Measurements from ENCODE around the gene CACFD1. TPM values are rescaled to one million over a fixed set of nuclear protein-coding genes. Genes with fewer than 3 reads are reported as not detected.

CACFD1 gene
- total RNA-seq, 1 donor from 2014 or later: 9.1 TPM

GRCh38 chr9:133426011-133426410 is 33.8 kb upstream of the CACFD1 start:
- Histone ChIP-seq H3K27ac (no peak overlapping the region), H3K4me3 (no peak overlapping the region), H3K4me1 (peaks cover 8% of the 10 kb centered on the region), H3K36me3 (no peaks in the 10 kb centered on the region), H3K27me3 (no peaks in the 10 kb centered on the region), H3K9me3 (no peaks in the 10 kb centered on the region)
- no peak for DNase-seq (ENCODE audit: extremely low spot score in 2 of 2)
- intact Hi-C loops (cut with DNase I): no loop called here
- TF ChIP-seq POLR2AphosphoS5 (IDR thresholded peaks at IDR 0.05; ENCODE audit: insufficient read depth in 1 of 2, low read depth in 1 of 2) (no peak), POLR2A (IDR thresholded peaks at IDR 0.05) (no peak), CTCF (IDR thresholded peaks at IDR 0.05) (no peak)

GRCh38 chr9:133427658-133428348 is 32.0 kb upstream of the CACFD1 start:
- no peaks in the 10 kb centered on the region for H3K27me3 ChIP-seq
- intact Hi-C loops (cut with DNase I): no loop called here
- H3K4me3 ChIP-seq: peak overlapping the region in 1 of 2 donors; percentile 40
- no peaks in the 10 kb centered on the region for H3K36me3 ChIP-seq
- H3K4me1 ChIP-seq: peaks cover 8% of the 10 kb centered on the region
- no peak overlapping the region for H3K27ac ChIP-seq
- TF ChIP-seq POLR2AphosphoS5 (IDR thresholded peaks at IDR 0.05; ENCODE audit: insufficient read depth in 1 of 2, low read depth in 1 of 2) (no peak), CTCF (IDR thresholded peaks at IDR 0.05) (no peak), POLR2A (IDR thresholded peaks at IDR 0.05) (no peak)
- DNase-seq (ENCODE audit: extremely low spot score in 2 of 2): no peak
- no peaks in the 10 kb centered on the region for H3K9me3 ChIP-seq

GRCh38 chr9:133428617-133429101 is 31.1 kb upstream of the CACFD1 start:
- Histone ChIP-seq H3K36me3 (no peaks in the 10 kb centered on the region), H3K9me3 (no peaks in the 10 kb centered on the region), H3K4me1 (peaks cover 8% of the 10 kb centered on the region), H3K27me3 (no peaks in the 10 kb centered on the region), H3K27ac (no peak overlapping the region), H3K4me3 (peak overlapping the region; percentile 25 to 40)
- TF ChIP-seq CTCF (IDR thresholded peaks at IDR 0.05) (no peak), POLR2AphosphoS5 (IDR thresholded peaks at IDR 0.05; ENCODE audit: insufficient read depth in 1 of 2, low read depth in 1 of 2) (no peak), POLR2A (IDR thresholded peaks at IDR 0.05) (no peak)
- DNase-seq (ENCODE audit: extremely low spot score in 2 of 2): no peak
- intact Hi-C loops (cut with DNase I): no loop called here

GRCh38 chr9:133429214-133429613 is 30.6 kb upstream of the CACFD1 start:
- no peak for TF ChIP-seq POLR2A (IDR thresholded peaks at IDR 0.05)
- no peak for TF ChIP-seq CTCF (IDR thresholded peaks at IDR 0.05)
- no peak for TF ChIP-seq POLR2AphosphoS5 (IDR thresholded peaks at IDR 0.05; ENCODE audit: insufficient read depth in 1 of 2, low read depth in 1 of 2)
- Histone ChIP-seq H3K4me1 (peaks cover 8% of the 10 kb centered on the region), H3K4me3 (peak overlapping the region; percentile 25 to 40), H3K27me3 (no peaks in the 10 kb centered on the region), H3K9me3 (no peaks in the 10 kb centered on the region), H3K27ac (no peak overlapping the region), H3K36me3 (no peaks in the 10 kb centered on the region)
- intact Hi-C loops (cut with DNase I): no loop called here
- DNase-seq (ENCODE audit: extremely low spot score in 2 of 2): no peak

GRCh38 chr9:133429641-133430161 is 30.1 kb upstream of the CACFD1 start:
- TF ChIP-seq CTCF (IDR thresholded peaks at IDR 0.05) (no peak), POLR2AphosphoS5 (IDR thresholded peaks at IDR 0.05; ENCODE audit: insufficient read depth in 1 of 2, low read depth in 1 of 2) (no peak), POLR2A (IDR thresholded peaks at IDR 0.05) (no peak)
- H3K4me3 ChIP-seq: no peak overlapping the region
- H3K4me1 ChIP-seq: peaks cover 8% of the 10 kb centered on the region
- H3K36me3 ChIP-seq: no peaks in the 10 kb centered on the region
- H3K27me3 ChIP-seq: no peaks in the 10 kb centered on the region
- no peak overlapping the region for H3K27ac ChIP-seq
- intact Hi-C loops (cut with DNase I): no loop called here
- DNase-seq (ENCODE audit: extremely low spot score in 2 of 2): no peak
- H3K9me3 ChIP-seq: no peaks in the 10 kb centered on the region

Data from vagina (tissue), 2 donors.